ENCODE data around the gene LETM1. TPM values are rescaled to one million over a fixed set of nuclear protein-coding genes. Genes with fewer than 3 reads are reported as not detected.

Gene LETM1
- total and polyA plus RNA-seq, 2 of the 13 experiments (the other 11 are each of a cell fraction or from before 2014, with no cell fraction given): 9.7 to 41.6 TPM

- TF ChIP-seq PITX1 (CRISPR knock-in tag; IDR thresholded peaks at IDR 0.05): no peak
- peak; percentile 51; the same call in 1 of the 2 replicates for TF ChIP-seq HDAC1 (CRISPR knock-in tag; IDR thresholded peaks at IDR 0.05)
- 0 out of 2 replicates have a peak, but pooled peaks have one; percentile 42 for TF ChIP-seq PRMT3 (CRISPR knock-in tag; IDR thresholded peaks at IDR 0.05; ENCODE audit: borderline replicate concordance, low read depth)
- no peak for TF ChIP-seq BRCA1 (CRISPR knock-in tag; IDR thresholded peaks at IDR 0.05)
- TF ChIP-seq LBX2 (CRISPR knock-in tag; IDR thresholded peaks at IDR 0.05; ENCODE audit: borderline replicate concordance): no peak
- TF ChIP-seq, protein P1, sequence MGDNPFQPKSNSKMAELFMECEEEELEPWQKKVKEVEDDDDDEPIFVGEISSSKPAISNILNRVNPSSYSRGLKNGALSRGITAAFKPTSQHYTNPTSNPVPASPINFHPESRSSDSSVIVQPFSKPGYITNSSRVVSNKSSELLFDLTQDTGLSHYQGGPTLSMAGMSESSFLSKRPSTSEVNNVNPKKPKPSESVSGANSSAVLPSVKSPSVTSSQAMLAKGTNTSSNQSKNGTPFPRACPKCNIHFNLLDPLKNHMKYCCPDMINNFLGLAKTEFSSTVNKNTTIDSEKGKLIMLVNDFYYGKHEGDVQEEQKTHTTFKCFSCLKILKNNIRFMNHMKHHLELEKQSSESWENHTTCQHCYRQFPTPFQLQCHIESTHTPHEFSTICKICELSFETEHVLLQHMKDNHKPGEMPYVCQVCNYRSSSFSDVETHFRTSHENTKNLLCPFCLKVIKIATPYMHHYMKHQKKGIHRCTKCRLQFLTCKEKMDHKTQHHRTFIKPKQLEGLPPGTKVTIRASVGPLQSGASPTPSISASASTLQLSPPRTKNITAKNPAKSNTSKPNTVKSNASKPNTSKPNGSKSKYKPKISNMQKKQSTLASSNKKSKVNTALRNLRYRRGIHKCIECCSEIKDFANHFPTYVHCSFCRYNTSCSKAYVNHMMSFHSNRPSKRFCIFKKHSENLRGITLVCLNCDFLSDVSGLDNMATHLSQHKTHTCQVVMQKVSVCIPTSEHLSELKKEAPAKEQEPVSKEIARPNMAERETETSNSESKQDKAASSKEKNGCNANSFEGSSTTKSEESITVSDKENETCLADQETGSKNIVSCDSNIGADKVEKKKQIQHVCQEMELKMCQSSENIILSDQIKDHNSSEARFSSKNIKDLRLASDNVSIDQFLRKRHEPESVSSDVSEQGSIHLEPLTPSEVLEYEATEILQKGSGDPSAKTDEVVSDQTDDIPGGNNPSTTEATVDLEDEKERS (CRISPR knock-in tag; IDR thresholded peaks at IDR 0.05): no peak
- TF ChIP-seq ZXDC (CRISPR knock-in tag; IDR thresholded peaks at IDR 0.05): no peak
- TF ChIP-seq POGK (CRISPR knock-in tag; conservative IDR thresholded peaks at IDR 0.05): no peak
- TF ChIP-seq IRF2 (CRISPR knock-in tag; IDR thresholded peaks at IDR 0.05): no peak
- TF ChIP-seq PAXIP1 (CRISPR knock-in tag; conservative IDR thresholded peaks at IDR 0.05): peak; percentile 70
- TF ChIP-seq, protein P2, sequence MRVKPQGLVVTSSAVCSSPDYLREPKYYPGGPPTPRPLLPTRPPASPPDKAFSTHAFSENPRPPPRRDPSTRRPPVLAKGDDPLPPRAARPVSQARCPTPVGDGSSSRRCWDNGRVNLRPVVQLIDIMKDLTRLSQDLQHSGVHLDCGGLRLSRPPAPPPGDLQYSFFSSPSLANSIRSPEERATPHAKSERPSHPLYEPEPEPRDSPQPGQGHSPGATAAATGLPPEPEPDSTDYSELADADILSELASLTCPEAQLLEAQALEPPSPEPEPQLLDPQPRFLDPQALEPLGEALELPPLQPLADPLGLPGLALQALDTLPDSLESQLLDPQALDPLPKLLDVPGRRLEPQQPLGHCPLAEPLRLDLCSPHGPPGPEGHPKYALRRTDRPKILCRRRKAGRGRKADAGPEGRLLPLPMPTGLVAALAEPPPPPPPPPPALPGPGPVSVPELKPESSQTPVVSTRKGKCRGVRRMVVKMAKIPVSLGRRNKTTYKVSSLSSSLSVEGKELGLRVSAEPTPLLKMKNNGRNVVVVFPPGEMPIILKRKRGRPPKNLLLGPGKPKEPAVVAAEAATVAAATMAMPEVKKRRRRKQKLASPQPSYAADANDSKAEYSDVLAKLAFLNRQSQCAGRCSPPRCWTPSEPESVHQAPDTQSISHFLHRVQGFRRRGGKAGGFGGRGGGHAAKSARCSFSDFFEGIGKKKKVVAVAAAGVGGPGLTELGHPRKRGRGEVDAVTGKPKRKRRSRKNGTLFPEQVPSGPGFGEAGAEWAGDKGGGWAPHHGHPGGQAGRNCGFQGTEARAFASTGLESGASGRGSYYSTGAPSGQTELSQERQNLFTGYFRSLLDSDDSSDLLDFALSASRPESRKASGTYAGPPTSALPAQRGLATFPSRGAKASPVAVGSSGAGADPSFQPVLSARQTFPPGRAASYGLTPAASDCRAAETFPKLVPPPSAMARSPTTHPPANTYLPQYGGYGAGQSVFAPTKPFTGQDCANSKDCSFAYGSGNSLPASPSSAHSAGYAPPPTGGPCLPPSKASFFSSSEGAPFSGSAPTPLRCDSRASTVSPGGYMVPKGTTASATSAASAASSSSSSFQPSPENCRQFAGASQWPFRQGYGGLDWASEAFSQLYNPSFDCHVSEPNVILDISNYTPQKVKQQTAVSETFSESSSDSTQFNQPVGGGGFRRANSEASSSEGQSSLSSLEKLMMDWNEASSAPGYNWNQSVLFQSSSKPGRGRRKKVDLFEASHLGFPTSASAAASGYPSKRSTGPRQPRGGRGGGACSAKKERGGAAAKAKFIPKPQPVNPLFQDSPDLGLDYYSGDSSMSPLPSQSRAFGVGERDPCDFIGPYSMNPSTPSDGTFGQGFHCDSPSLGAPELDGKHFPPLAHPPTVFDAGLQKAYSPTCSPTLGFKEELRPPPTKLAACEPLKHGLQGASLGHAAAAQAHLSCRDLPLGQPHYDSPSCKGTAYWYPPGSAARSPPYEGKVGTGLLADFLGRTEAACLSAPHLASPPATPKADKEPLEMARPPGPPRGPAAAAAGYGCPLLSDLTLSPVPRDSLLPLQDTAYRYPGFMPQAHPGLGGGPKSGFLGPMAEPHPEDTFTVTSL (CRISPR knock-in tag; IDR thresholded peaks at IDR 0.05; ENCODE audit: borderline replicate concordance): no peak
These were observed 85.1 kb downstream of the LETM1 start (continued) for GRCh38 chr4:1770791-1771231.
